ENCODE measurements around the gene ISM2.
A peak's percentile ranks its signal among the peaks of the same experiment; 100 is the strongest.

Gene ISM2

DNA sequence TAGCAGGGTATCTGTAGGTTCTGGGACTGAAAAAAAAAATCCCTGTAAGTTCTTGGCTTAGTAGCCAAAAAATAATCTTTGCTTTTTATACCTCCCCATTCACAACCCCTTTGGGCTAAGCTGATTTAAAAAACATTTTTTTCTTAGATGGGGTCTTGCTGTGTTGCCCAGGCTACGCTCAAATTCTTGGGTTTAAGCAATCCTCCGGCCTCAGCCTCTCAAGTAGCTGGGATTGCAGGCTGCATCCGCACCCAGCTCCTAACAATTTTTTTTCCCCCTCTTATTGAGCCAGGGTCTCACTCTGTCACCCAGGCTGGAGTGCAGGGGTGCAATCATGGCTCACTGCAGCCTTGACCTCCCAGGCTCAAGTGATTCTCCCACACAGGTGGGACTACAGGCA, 9.1 kb upstream of the ISM2 start:
- DNase-seq: no peak

DNA sequence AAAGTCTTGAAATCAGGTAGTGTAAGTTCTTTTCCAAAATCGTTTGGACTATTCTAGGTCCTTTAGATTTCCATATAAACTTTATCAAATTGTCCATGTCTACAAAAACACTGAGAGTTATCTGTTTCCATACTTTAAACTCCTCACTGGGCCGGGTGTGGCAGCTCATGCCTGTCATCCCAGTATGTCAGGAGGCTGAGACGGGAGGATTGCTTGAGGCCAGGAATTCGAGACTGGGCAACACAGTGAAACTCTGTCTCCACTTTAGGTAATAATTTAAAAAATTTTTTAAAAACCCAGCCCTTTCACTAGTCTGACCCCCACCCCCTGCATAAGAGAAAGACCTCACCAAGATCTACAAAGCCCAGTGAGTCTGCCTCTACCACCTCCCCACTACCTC, 6.4 kb upstream of the ISM2 start:
- no peak for DNase-seq

DNA sequence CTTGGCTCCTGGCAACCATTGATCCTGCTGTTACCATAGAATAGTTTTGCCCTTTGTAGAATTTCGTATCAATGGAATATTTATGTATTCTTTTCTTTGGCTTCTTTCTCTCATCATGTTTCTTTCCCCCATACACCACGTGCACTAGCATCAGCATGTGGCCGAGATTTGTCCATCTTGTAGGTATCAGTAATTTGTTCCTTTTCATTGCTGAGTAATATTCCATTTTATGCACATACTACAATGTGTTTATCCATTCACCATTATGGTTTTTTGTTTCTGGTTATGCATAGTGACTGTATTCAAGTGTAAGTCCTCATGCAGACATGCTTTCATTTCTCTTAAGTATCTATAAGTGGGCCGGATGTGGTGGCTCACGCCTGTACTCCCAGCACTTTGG, 4.5 kb upstream of the ISM2 start:
- no peak for DNase-seq

DNA sequence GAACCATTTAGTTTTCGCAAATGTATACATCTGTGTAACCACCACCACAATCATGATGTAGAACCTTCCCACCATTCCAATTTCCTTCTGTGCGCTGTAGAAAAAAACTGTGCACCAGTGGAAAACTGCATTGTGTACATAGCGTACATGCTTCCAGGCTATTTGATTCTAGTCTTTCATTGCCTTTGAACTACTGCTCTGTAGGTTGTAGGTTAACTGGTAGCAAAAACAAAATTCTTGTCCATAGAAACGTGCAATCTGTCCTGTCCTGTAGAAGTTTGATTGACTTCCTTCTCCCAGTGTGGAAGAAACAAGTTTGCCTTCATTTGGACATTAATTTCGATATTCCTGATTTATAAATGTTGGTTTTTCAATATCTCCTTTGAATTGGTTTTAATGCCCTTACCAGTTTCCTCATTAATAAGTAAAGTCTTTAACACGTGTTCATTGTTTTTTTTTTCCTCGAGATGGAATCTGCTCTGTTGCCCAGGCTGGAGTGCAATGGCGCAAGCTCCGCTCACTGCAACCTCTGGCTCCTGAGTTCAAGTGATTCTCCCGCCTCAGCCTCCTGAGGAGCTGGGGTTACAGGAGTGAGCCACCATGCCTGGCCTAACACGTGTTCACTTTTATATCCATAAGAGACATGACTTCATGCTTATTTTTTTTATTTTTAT, 3.6 kb upstream of the ISM2 start:
- DNase-seq: no peak

DNA sequence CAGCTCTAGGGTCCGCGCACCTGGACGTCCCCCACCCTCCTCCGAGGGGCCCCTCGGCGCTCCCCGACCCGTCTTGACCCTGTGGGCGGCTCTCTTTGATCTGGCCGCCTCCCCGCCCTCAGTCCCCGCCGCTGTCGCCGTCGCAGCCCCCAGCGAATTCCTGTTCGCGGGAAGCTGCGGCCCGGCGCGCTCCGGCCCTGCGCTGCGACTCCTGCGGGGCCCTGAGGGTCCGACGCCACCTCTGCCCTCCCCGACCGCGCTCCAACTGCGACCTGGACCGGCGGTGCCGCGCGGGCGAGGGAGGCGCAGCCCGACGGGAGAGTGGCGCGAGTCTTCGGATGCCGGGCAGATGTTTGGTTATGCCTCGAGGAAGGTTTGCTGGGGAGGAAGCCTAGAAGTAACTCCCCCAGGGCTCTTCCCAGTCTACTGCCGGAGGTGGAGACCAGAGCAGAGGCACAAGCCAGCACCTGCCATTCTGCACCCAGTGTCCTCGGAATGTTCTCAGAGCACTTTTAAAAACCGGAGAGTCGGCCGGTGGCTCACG, 440 bp upstream of the ISM2 start:
- peak; percentile 70 for DNase-seq

DNA sequence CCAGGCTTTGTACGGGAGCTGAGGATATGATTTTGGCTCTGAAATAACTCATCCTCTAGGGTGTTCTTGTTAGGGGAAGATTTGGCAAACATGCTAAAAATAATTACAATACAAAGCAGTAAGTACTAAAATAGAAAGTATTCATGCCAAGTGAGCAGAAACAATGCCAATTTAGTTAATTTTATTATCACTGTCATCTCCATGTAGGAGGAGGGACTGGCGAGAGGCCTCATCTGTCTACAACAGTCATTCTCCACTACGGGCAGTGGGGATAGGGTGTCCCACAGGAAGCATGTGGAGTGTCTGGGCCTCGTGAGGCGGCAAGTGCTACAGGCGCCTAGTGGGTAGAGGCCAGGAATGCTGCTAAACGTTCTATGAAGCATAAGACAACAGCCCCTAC, 3.3 kb downstream of the ISM2 start:
- no peak for DNase-seq

DNA sequence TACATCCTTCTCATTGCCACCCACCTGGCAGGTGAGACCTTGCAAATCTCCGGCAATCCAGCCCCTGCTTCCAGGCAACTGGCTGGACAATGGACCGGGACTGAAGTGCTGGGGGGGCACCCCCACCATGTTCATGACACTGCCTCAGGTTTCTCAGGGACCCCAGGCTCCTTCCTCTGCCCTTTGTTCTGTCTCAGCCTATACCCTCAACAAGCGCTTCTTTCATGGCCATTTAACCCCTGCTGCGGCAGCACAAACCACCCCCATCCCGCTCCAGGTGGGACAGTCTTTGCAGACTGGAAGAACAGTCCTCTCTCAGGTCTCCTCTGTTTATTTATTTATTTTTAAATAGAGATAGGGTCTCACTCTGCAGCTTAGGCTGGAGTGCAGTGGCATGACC, 7.6 kb downstream of the ISM2 start:
- no peak for DNase-seq

DNA sequence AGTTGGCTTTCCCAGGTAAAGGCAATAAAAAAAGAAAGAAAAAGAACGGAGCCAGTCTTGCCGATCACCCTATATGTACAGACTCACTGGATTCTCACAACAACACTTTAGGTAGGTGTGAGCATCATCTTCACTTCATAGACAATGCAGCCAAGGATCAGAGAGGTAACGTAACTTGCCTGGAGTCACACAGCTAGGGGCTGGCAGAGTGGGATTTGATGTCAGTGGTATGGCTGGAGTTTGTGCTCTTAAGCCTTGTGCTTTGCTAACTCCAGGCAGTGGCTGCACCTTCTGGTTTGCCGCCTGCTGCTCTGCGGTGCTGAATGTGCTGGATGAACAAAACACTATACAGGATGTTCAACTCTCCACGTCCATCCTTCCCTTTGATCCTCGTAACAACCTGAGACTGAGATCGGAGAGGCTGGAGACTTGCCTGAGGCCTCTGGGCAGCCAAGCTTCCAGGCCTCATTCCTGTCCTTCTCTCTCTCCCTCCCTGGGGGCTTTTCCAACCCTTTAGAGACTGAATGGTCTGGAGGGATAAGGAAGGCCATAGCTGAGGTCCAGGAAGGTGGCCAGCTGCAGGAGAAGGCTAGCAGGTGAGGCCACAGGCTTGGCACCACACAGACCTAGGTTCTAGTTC, 8.1 kb downstream of the ISM2 start:
- DNase-seq: no peak

DNA sequence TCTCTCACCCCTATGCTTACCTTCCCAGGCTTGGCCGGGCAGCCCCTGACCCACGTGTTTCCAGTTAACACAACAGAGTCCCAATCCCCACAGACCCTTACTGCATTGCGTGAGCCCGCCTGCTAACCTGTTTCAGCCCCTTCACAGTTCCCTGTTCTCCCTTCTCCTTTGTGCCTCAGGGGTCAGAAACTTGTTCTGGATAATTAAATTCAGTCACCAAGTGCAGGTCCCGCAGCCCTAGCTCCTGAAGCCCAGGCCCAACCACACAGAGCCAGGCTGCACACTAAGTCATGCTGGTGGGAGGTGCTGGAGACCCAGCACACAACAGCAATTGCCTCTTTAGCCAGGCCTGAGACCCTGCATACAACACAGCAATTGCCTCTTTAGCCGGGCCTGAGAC, 9.6 kb downstream of the ISM2 start:
- DNase-seq: no peak

DNA sequence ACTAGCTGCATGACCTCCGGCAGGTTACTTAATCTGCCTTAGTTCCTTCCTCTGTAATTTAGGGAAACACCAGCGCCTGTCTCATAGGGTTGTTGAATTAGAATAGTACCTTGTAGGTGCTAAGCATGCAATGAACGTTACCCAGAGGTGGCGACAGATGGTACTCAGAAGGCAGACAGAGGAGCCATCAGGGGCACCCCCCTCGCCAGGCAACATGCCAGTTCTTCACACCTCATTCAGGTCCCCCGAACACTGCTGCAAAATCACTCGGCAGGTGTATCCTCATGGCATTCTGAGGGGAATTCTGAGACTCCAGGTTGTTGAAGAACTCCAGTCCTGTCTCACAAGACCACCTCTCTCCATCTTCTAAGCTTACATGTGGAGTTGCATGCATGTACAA, 10.1 kb downstream of the ISM2 start:
- DNase-seq: peak; percentile 61

DNA sequence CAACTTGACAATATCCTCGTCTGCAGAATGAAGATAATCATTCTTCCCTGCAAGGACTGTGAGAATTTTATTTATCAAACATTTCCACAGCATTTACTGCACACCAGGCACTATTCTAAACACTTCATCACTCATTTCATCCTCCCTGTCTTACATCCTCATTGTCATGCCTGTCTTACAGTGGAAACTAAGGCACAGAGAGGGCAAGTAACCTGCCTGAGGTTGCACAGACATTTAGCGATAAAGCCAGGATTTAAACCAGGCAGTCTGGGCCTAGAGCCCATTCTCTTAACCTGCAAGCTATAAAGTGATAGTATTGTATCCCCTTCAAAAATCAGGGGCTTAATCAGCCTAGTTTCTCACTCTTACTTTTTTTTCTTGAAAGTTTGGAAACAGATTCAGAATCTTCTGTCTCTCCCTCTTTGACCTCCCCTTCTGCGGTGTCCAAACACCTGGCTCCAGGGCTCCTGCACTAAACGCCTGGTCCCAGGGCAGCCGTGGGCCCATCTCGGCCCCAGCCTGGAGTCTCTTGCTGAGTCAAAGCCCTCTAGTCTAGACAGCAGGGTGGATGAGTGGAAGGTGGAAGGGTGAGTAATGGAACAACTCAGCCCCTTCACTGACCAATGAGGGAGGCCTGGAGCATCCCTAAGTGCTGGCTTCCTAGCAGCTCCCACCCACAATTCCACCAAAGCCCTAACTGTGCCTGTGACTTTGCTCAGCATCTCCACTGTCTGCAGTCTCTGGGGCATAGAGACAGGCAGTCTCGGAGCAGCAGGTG, 12.5 kb downstream of the ISM2 start:
- no peak for DNase-seq

DNA sequence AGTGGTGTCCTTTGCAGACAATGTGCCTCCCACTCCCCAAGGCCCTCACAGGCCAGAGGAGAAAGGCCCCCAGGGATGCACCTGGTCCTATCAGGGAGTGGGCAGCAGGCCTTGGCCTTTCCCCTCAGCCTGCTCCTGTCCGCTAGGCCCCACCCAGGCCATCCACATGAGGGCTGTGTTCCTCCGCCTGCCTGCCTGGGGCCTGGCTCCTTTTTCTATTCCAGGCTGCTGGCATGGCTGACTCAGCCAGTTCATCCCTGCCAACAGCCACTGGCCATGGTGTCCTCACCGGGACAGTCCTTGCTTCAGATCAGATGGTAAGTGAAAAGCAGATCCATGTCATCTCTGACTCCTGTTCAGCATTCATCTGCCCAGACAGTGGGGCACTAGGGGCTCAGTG, 13.4 kb downstream of the ISM2 start:
- no peak for DNase-seq

DNA sequence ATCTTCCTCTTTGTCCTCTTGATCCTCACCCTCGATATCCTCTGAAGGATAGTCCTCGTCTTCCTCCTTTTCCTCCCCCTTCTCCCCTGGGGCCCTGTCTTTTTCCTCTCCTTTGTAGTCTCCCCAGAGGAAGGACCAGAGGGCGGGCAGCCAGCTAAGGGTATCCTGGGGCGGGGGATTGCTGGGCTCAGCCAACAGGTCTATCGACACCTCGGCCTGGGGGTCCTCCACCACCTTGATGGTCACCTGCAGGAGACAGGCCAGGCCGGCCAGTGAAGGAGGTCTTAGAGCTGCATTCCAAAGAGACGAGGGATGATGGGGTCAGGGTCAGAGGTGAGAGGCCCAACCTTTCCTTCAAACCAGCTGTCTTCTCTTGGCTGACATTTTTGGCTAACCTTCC, 16.2 kb downstream of the ISM2 start:
- DNase-seq: no peak

DNA sequence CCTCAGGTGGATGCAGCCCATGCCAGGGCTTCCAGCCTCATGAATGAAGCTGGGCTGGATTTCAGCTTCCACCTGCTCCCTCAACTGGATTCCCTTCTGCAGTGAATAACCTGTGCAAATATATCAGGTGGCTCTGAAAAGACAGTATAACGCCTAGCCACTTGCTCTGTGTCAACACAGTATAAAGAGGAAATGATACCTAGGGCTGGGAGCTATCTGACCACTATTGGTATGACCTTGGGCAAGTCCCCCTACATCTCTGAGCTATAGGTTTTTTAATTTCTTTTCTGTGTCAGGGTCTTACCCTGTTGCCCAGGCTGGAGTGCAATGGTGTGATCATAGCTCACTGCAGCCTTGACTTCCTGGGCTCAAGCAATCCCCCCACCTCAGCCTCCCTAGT, 19.8 kb downstream of the ISM2 start:
- peak; percentile 19 for DNase-seq

DNA sequence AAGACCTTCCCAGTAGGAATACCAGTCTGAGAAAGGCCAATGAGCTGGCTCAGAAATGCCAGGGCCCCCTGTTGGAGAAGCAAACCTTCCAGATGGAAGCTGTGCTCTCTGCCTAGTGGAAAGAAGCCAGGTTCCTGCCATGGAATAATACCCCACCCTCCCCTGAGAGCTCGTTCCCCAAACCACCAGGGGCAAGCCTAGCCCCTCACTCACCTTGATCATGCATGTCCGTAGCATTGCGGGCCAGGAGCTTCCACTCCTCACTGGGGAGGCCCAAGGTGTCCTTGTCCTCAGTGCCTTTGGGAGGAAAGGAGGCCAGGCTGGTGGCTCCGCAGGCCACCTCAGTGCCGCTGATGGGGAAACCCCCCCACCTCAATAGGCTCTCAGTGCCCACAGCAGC, 20.6 kb downstream of the ISM2 start:
- DNase-seq: no peak

DNA sequence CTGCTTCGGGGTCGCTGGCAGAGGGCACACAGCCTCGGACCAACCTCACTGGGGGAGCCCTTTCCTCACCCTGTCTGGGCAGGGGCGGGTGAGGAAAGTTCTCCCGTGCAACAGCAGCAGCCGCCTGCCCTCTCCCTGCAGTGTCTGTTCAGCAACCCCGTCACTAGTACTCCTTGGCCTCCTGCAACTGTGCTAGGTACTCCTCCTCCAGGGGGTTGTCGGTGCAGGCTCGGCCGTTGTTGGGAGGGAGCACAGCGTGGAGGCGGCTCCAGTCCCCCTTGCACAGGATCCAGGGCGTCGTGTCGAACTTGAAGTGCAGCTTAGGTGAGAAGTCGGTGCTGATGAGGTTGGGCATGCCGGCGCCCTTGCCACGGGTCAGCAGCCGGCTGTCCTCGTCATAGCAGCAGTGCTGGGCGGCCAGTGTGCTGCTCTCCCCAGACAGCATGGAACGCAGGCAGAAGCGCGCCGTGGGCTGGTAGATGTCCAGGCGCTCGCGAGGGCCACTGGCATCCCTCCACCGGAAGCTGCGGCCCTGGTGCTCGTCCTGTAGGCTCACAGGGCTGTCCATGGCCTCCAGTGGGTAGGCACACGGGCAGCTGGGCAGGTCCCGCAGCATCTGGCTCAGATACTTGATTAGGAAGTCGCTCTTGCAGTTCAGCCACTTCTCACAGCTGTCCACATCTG, 23.0 kb downstream of the ISM2 start:
- DNase-seq: no peak

DNA sequence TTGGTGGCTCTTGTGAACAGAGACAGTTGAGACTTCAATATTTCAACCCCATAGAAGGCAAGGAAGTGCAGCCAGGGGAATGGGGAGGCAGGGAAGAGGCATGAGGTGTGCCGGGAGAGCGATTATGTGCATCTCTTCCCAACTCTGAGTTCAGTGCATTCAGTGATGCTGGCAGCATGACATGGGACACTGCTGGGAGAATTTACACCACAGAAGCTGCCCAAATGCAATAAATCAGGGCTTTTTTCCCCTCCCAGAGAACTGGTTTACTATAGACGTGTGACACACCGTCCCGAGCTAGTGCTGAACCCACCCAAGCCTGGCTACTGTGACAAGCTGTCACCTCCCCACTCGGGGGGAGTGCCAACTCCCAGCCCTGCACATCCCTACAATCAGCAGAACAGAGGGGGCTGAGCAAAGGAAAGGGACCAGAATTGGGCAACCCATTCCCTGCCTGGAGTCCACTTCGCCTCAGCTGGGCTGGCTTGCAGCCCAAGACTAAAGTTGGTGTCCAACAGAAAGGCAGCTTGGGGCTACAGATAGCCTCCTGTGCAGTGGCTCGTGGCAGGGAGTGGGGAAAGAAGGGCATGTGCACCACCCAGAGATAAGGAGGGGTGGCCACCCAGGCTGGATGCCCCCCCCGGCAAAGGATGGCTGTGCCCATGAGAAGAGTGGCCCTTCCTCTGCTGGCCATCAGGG, 24.0 kb downstream of the ISM2 start:
- DNase-seq: no peak

DNA sequence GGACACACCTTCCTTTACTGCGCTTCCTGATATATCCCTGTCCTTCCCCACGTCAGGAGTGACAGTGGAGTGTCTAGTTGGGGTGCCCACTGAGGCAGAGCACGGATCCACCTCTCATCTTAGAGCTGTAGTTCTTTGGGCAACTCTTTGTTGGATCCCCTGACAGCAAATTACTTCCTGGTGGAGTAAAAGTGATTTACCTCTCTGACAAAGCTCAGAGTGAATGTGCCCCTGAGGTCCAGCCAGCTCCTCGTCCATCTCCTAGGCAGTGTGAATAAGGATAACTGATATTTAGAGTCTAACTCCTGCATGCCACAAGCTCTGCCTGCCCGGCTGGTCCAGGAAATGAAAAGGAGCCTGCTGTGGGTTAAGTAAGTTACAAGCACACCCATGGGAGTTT, 24.7 kb downstream of the ISM2 start:
- peak; percentile 21 for DNase-seq

DNA sequence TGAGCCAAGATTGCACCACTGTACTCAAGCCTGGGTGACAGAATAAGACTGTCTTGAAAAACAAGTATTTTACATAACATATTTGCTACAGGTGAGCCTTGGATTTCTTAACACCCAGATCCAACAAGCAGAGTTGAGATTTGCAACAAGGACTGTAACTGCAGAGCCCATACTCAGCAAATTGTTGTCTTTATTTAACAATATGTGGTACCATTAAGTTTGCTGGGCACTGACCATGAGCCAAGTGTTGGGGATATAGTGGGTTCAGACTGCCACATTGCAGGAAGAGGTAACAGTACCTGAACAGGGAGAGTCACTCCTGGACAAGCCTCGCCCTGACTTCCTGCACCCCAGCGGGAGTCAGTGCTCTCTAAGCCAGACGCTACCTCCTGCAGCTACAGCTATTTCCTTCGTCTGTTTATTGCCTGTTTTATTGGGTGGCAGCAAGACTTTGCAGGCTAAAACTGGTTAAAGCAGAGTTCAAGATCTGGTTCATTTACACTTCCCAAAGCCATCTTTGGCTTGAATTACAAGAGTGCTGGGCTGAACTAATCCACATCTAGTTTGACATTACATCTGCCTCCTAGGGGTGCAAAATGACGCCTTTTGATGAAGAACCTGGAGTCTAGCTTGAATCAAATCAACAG, 28.3 kb downstream of the ISM2 start:
- DNase-seq: peak; percentile 85

DNA sequence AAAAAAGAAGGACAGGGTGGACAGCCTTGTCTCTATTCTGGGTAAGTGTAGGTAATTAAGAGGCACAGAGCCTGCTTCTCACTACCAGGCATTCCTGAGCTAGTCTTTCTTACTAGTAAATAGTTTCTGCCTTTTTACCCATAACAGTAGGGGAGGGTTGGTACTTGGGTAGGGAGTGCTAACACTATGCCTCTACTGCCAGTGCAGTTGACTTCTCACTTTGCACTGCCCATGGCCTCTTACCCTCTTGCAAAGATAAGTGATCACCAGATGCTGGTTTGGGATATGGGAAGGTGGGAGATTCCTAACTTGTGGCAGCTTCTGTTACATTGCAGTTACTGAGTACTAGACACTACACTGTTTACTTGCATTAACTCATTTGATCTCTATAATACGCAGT, 29.1 kb downstream of the ISM2 start:
- peak; percentile 43 for DNase-seq

DNA sequence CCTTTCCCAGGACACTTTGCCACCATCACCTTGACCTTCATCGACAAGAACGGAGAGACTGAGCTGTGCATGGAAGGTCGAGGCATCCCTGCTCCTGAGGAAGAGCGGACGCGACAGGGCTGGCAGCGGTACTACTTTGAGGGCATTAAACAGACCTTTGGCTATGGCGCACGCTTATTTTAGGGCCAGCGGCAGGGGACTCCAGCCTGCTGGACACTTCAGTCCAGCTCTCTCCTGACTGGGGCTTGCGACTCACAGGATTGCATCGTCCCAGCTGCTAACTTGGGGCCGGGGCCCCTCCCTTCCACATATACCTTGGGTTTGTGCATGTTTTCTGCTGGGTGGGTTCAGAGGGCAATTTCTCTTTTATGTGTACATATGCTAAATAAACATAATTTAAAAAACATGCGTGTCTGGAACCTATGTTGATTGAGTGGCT, 29.5 kb downstream of the ISM2 start:
- peak; percentile 43 for DNase-seq

DNA sequence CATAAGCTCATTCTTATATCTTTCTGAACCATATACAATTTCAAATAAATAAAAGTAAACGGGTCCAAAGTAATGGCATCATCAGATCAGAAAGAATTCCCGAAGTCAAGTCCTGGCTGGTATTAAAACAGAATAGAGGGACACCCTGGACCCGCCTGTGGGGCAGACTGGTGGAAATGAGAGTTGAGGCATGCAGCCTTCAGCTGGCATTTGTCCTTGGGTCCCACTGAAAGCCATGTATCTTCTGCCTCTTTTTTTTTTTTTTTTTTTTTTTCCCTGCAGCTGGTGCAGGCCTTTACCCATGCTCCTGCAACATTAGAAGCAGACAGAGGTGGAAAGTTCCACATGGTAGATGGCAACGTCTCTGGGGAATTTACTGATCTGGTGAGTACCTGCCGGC, 30.8 kb downstream of the ISM2 start:
- DNase-seq: peak; percentile 28

Data from NCI-H69 (cell line).